Measurements from ENCODE around the gene IGF1R.

- no peak for TF ChIP-seq CTCF (IDR thresholded peaks at IDR 0.05; ENCODE audit: poor library complexity)
- no peak for TF ChIP-seq EZH2 (IDR thresholded peaks at IDR 0.05; ENCODE audit: borderline replicate concordance)
Observed at GRCh38 chr15:98770984-98771383, 122.6 kb downstream of the IGF1R start.
